Activated CD4-positive, alpha-beta T cell treated with anti-CD3 and anti-CD28 coated beads for 24 hours (primary cell): Measurements from ENCODE around the gene CCR7.
A peak's percentile ranks its signal among the peaks of the same experiment; 100 is the strongest.

Source experiments
- DNase-seq, 2 donors: peaks; one replicate each; pipeline ENCODE4 v3.0.0-alpha.2; 2020; ENCODE audit warnings: low read depth in 2 of 2

CCR7 gene

DNA sequence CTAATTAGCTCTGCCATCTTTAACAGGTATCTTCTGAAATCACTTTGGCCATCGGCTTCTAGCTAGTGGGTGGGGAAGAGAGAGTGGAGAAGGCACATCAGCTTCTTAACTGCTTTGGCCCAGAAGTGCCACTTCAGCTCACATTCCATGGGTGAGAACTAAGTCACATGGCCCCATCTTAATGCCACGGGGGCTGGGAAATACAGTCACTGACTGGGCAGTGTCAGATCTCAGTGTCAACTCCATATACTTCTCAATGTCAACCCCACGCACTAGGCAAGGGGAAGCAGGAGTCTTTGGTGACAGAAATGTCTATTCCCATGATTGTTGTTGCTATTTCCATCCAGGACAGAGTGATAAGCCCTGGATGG is 29.4 kb downstream of the CCR7 start:
- DNase-seq: no peak

DNA sequence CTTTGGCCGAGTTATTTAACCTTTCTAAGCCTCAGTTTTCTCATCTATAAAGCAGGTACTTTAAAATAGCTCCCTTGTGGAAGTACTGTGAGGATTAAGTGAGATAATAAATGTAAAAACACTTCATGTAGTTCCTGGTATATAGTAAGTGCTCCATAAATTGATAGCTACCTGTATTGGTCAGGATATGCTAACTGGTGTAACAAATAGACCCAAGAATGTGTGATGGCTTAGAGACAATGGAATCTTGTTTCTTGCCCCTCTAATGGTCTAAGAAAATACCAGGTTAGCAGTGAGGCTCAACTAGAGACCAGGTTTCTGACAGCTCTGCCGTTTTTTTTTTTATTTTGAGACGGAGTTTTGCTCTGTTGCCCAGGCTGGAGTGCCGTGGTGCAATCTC is 29.8 kb downstream of the CCR7 start:
- no peak for DNase-seq

DNA sequence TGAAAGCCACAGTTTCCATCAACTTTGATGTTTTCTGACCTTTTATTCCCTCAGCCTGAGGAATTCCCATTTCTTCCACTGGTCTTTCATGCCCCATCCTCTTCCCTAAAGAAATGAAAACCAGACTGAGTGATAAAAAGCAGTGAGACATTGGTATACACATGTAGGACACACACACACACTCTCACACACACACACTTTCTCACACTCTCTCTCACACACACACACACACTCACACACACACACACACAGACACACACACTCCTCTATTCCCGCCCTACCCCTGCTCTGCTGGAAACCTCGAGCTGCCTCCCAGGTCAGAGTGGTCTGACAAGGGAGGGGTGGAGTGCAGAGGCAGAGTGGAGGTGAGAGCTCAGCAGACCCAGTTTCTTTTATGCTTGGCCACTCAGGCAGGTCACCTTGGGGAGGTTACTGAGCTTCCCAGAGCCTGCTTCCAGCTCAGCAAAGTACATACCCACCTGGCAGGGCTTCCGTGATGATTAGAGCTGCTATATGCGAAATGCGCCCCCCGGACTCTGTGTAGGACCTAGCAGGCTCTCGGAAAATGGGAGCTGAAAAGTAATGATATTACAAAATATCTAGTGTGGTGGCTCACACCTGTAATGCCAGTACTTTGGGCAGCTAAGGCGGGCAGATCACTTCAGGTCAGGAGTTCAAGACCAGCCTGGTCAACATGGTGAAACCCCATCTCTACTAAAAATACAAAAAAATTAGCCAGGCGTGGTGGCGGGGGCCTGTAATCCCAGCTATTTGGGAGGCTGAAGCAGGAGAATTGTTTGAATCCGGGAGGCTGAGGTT is 30.7 kb downstream of the CCR7 start:
- no peak for DNase-seq

DNA sequence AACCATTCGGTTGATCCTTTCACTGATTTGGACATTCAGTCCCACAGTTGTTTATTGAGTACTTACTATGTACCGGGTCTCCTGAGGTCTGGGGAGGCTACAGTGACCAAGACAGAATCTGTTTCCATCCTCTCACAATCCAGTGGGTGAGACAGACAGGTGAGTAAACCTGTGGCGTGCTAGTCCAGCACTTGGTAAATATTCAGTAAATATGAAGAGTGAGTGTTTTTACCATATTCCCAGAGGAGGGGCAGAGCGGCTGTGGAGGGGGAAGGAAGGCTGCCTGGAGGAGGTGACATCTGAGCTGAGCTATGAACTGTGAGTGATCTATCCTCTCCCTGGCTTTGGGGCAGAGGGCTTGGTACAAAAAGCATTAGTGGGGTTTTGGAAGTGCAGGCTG is 31.4 kb downstream of the CCR7 start:
- no peak for DNase-seq

DNA sequence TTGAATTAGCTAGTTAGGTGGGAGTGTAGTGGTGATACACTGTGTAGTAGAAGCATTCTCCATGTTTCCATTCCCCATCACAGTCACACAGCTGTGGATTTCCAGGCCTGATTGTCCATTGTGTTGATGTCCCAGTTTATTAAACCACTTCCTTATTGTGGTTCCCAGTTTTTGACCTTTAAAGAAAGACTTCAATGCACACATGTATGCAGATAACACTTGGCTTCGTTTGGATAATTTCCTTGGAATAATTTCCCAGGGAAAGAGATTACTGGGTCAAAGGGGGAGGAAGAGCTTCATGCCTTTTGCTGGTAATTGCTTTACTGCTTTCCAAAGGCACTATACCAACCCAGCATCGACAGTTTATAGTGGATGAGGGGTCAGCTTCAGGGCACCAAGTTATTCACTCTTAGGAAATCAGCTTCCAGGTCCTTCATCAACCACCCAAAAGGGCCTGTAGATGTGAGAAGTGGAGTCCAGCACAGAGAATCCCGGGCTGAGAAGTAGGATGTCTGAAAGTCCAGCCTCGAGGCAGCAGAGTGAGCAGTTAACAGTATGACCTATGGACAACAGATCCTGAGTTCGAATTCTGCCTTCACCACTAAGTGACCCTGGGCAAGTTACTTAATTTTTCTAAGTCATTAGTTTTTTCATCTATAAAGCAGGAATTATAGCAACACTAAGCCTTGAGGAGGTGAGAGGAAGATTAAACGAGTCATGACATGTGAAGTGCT is 32.6 kb downstream of the CCR7 start:
- DNase-seq: no peak

DNA sequence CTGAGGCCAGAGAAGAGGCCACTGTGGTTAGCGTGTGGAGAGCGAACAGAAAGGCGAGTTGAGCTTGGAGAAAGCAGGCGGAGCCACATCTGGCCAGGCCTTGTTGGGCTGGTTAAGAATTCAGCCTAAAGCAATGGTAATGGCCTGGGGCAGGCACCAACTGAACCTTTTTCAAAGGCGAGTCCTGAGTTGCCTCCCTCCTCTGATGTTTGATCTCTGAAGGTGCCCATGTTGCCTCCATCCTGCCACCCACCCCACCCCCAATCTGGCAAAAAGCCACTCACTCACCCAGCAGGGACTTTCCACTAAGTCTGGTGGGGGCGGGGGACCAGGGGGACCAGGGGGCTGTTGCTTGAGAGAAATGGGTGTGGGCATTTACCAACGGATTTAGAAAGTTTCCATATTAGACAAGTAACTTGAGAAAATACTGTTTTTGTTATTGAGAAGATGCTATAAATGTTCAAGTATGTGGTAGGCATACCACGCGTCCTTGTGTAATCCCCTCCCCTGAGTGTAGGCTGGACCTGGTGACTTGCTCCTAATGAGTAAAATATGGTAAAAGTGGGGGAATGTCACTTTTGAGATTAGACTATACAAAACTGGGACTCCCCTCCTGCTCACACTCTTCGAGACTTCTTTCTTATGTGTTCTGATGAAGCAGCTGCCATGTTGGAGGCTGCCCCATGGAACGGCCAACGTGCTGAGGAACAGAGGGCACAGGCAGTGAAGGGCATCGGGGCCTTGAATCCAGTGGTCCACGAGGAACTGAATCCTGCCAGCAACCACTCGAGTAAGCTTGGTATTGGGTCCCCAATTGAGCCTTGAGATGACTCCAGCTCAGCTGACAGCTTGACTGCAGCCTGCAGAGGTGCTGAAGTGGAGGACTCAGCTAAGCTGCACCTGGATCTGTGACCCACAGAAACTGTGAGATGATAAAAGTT is 34.0 kb downstream of the CCR7 start:
- DNase-seq: peak; percentile 79 to 83

DNA sequence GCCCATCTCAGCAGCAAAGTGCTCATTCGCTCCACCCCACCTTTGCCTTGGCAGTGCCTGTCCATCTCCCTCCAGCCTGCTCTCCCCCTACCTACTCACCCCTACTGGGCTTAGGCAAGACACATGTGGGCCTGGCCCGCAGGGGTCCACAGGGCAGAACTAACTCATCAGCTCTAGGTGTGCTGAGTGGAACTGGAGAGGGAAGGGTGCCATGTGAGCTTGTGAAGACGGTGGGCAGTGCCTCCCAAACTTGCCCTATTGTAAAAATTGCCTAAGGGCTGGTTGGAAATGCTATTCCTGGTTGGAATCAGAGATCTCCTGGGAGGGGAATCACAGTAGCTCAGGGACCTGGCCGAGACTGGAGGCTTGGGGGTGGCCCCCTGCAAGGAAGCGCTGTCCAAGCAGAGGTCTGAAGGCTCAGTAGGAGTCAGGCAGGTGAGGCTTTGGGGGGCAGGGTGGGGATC is 34.7 kb downstream of the CCR7 start:
- no peak for DNase-seq

DNA sequence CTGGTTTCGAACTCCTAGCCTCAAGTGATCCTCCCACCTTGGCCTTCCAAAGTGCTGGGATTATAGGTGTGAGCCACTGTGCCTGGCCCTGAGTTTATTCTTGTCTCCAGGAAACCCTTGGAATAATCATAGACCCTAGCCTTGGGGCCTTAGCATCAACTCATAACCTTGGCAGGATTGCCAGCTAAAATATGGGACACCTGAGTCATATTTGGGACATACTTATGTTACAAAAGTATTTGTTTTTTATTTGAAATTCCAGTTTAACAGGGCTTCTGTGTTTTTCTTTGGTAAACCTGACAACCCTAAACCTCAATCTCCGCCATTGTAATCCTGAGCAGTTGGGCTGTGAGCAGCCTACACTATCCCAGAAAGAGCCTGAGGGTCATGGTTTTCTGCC is 35.3 kb downstream of the CCR7 start:
- DNase-seq: no peak

DNA sequence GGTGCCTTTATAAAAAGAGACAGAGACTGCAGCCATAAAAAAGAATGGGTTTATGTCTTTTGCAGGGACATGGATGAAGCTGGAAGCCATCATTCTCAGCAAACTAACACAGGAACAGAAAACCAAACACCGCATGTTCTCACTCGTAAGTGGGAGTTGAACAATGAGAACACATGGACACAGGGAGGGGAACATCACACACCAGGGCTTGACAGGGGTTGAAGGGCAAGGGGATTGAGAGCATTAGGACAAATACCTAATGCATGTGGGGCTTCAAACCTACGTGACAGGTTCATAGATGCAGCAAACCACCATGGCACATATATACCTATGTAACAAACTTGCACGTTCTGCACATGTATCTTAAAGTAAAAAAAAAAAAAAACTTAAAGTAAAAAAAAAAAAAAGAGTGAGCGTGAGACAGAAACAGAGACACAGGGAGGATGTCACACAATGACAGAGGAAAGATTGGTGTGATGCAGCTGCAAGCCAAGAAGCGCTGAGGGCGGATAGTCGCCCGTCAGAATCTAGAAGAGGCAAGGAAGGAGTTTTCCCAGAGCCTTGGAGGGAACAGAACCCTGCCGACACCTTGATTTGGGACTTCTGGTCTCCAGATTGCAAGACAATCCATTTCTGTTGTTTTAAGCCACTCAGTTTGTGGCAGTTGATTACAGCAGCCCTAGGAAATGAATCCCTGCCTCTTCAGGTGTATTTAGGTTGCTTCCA is 36.4 kb downstream of the CCR7 start:
- DNase-seq: no peak

DNA sequence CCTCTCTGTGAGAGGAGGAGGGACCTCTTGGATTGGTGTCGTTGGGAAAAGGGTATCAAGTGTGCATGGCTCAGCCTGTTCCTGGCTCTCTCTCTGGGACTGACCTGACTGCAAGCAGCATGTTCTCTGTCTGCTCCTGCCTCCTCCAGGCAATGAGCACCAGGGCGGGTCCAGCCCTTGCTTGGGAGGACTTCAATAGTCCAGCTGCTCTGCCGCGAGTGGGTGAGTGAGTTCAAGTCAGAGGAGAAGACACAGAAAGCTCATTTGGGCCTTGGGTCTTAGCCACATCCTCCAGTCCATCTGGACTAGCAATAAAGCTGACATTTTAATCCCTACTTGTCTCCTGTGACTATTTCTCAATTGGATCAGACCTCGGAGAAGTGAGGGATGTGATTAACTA is 38.6 kb downstream of the CCR7 start:
- no peak for DNase-seq

DNA sequence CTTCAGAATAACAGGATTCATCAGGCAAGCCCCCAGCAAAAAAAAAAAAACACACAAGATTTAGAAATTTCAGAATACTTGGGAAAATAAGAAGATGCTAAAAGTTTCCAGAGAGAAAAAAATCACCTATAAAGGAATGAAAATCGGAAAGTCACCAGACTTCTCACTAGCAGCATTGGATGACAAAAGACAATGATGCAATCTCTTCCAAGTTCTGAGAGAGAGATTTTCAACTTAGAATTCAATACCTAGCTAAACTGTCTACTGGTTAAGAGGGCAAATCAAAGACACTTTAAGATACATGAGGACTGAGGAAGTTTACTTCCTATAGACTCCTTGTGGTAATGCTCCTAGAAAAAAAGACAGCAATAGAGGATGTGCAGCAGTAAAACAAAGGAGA is 40.0 kb downstream of the CCR7 start:
- no peak for DNase-seq

DNA sequence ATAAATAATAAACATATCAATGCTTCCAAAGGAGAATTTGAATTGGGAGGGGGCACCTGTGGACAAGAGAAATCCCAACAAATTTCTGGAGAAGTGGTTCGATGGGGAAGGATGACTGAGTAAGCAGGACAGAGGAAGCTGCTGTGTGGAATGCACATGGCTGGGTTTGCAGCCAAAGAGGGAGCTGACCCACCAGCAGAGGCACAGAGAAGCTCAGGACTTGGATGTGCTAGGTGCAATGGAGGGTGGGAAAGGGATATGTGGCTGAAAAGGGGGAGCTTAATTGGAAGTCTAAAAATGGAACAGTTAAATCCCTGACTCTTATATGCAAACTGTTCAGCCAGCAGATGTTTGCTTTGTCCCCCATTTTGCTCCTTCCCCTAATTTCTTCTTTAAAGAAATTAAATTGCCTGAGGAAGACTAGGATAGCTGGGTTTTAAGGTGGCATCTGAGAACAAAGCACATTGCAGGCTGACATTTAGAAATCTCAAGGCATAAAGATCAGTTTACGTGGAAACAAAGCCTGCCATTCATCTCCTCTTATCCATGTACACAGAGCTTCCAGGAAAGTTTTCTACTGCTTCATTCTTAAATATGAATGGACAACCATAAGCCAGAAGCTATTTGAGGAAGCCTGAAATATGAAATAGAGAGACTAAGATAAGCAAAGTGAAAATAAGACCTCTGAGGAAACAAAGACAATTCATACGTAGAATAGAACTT is 40.9 kb downstream of the CCR7 start:
- DNase-seq: no peak

DNA sequence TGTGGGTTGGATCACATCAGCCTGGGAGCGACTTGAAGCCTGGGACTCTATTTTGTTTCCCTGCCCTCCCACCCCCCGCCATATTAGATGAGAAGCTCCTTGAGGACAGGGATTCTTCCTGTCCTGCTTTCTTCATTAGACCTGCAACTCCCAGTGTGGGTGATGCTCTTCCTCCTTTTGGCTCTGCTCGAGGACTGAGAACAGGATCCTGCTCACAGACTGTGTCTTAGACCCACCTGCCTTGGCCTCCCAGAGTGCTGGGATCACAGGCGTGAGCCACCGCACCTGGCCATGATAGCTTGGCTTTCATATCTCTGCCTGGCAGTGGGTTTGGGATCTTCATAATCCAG is 42.3 kb downstream of the CCR7 start:
- no peak for DNase-seq

DNA sequence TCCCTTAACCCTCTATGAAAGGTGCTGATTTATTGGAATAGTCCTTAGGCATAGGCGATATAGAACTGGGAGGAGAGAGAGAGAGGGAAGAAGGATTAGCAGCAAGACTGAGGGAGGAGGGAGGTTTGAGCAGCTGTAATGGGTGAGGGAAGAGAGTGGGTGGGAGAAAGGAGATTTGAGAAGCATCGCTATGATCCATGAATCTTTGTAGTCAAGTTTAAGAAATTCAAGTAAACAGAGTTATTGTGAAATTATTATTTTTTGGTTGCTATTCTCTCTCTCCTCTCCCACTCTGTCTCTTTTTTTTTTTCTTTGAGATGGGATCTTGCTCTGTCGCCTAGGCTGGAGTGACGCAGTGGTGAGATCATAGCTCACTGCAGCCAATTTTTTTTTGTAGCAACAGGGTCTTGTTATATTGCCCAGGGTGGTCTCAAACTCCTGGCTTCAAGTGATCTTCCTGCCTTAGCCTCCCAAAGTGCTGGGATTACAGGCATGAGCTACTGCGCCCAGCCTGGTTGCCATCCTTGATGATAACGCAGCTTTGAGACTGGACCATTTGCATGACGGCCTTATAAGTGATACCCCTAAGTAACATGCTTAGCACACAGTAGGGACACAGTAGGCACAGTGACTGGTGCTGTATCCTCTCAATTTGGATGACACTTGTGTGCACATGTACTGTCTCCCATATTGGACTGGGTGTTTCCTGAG is 42.9 kb downstream of the CCR7 start:
- DNase-seq: no peak

DNA sequence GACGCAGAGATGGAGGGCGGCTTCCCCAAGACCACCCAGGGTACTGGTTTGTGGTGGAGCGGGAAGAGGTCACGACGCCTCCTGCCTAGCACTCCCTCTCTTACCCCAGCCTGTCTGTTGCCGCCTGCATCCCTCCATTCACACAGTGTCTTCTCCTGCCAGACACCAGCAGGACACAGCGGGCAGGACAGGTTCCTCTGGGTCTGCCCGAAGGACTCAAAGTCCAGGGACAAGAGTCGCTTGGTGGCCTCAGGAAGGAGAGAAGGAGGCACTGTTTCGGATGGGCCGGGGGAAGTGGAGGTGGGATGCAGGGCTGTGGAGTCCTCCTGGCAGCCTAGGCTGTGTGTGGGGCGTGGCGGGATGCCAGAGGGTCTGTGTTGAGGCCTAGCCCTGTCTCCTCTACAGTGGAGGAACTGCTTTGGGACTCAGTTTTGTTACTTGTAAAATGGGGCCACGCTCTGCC is 44.2 kb downstream of the CCR7 start:
- no peak for DNase-seq

DNA sequence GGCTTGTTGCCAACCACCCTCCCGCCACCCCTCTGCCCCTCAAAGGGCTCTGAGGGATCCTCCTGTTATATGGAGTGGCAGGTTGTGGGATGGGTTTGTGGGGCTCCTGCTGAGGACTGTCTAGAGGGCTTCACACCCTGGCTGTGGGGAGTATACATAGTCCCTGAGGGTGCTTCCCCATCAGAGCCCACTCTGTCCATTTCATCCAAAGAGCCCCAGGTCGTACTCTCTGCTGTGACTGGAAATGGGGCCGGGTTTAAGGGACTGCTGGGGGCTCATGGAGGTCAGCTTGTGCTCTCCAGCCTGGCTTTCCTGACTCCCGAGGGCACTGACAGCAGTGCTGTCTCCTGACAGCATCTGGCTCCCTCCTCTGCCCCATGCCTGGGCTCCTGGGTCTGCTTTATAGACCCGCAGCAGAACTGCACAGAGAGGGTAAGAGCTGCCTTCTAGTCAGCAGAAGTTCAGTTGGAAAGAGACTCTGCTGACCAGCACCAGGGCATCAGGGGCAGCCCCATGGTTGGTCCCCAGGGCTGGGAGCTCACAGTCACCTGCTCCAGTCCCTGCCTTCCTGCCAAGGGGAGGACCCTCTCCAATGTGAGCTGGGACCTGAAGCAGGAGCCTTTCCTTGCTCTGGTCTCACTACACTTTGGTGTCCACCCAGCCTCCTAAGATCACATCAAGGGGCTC is 46.0 kb downstream of the CCR7 start:
- DNase-seq: no peak

DNA sequence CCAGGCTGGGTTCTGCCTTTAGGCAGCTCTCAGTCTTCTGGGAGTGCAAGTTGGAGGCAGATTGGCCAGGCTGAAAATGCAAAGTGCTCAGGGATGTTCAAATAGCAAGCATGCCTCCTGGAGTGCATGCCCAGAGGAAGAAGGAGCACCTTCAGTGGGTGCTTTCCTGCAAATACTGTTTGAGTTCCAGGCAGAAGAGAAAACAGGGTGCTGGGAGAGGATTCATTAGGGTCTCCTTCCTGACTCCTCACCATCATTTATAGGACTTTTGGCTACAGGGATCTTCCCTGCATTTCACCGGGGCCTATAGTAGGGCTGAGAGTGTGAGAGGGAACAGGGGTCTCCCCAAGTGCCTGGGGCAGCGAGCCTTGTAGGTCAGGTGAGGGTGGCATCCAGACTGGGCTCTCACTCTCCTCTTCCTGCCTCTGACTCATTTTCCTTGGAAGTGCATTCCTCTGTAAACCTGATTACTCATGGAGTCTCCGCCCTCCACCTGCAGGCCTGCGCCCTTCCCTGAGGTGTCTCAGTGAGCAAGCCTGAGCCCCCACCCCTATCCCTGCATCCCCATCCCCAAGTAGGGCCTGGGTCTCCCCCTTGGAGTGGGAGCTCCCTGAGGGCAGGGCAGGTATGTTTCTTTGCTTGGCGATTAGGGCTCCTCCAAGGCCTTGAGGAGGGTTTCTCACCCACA is 46.7 kb downstream of the CCR7 start:
- DNase-seq: no peak

DNA sequence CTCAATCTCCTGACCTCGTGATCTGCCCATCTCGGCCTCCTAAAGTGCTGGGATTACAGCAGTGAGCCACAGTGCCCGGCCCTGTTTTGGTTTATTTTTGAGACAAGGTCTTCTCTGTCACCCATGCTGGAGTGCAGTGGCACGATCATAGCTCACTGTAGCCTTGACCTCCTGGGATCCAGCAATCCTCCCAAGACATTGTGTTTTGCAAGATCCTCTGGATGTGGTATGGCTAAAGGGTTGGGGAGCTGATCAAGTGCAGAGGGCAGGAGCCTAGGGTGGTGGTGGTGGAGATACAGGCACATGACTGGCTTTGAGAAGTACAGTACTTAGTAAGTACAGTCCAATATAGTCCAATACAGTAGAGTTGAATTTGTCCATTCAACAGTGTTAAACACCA is 47.3 kb downstream of the CCR7 start:
- DNase-seq: no peak

DNA sequence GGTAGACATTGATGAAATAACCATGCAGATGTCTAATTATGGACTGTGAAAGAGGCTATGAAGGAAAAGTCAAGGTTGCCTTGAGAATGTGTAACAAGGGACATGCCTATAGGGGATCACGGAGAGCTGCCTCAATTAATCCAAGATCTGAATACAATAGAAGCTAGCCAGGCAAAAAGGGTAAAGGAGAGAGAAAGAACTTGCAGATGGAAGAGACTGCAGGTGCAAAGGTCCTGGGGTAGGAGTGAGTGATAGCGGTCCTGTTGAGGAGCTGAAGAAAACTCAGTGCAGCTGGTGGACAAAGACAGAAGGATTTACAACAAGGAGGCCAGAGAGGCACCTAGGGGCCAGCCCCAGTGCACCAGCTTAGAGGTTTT is 48.0 kb downstream of the CCR7 start:
- no peak for DNase-seq
